DMS 273 (cell line): ENCODE data around the gene ZNF668.
"Not testable (repeated sequence)": the region's sequence is repeated elsewhere in the genome, so short reads cannot be mapped to it uniquely, and the experiment has no call there.

Experiments
- DNase-seq: peaks from one replicate; lab custom pipeline; 2025; ENCODE audit not compliant: unreplicated experiment; lab: John Stamatoyannopoulos, UW

ZNF668 gene

DNA sequence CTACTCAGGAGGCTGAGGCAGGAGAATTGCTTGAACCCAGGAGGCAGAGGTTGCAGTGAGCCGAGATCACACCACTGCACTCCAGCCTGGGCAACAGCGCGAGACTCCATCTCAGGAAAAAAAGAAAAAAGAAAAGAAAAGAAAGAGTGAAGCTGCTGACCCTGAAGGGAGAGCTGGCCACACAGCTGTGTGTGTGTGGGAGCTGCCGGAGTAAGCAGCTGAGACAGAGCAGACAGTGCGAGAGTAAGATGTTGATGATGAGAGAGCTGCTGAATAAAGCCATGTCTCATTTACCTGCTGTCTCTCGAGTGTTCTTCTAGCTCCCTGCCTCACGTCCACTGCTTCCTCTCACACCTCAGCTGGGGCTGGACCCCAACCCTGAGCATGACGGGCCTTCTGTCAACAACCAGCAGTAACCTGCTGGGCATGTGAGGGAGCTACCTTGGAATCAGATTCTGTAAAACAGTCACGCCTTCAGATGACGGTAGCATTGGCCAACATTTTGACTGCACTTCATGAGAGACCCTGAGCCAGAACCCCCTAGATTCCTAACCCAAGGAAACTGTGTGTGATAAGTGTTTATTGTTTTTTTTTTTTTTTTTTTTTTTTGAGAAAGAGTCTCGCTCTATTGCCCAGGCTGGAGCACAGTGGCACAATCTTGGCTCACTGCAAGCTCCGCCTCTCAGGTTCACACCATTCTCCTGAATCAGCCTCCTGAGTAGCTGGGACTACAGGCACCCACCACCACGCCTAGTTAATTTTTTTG, 27.0 kb upstream of the ZNF668 start:
- DNase-seq, result not testable (repeated sequence)

DNA sequence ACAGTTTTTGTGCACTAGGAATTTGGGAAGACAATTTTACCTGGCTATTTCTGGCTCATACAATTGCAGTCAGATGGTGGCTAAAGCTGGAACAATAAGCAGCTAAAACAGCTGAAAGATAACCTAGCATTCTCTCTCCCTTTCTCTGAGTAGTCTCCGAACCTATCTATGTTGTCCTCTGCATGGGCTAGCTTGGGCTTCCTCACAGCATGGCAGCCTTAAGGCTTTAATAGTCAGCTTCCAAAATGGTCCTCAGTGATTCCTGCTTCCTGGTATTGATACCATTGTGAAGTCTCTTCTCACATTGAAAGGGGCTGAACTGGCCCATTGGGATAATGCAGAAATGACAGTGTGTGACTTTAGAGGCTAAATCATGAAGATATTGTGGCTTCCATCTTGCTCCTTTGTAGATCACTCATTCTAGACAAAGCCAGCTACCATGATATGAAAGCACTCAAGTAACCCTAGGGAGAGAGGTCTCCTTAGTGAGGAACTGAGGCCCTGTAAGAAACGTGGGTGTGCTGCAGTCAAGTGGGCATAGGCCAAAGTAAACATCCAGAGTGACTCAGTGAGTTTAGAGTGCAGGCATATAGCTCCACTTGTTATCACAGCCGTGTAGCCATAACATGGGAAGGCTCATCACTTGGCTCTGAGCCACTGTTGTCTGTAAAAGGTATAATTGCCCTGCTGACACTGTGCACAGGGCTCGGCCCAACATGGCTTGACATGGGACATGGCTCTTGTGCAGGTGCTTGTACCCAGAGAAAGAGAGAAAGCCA, 26.0 kb upstream of the ZNF668 start:
- no peak for DNase-seq

DNA sequence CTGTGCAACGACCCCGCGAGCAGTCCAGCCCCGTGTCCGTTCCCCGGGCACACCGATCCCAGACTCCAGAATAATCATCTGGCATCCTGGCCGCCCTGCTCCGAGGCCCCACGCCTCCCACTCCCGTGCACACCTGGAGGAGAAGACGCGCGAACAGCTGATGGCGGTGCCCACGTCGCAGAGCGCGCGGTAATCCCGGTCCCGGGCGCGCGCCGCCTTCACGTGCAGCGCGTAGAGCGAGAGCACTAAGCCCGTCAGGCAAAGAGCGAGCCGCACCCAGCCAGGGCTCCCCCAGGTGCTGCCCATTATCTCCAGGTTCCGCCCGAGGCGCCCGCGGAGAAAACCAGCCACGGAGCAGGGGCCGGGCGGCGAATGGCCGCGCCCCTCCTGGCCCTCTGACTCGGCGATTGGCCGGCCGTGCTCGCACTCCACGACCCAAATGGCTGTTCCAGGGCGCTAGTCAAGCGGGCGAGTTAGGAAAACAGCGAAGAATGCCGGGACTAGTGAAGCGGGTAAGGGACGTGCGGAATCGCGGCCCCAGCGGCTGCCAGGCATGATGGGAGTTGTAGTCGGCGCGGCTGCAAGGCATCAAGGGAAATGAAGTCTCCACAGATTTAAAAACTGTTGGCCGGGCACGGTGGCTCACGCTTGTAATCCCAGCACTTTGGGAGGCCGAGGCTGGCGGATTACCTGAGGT, 20.5 kb upstream of the ZNF668 start, which contains the start of gene VKORC1:
TSS of gene VKORC1 (minus strand) at position 374 of the 697 bp plus-strand sequence. CDS start at position 306, 68 bp downstream.
- DNase-seq, result peak; percentile 99

DNA sequence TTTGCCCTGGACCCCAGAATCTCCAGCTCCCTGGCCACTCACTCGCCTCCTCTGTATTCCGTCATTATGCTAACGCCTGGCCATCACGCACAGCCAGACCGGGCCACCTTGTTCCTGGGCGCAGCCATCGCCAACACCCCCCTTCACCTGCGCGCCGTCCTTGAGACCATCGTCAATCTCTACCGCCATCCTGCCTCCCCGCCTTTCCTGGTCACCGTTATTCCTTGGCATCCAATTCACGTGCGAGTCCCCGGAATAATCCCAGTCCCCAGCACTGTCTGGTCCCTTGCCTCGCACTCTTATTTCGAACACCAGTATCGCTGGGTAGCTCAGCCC, 20.0 kb upstream of the ZNF668 start:
- peak; percentile 50 for DNase-seq

DNA sequence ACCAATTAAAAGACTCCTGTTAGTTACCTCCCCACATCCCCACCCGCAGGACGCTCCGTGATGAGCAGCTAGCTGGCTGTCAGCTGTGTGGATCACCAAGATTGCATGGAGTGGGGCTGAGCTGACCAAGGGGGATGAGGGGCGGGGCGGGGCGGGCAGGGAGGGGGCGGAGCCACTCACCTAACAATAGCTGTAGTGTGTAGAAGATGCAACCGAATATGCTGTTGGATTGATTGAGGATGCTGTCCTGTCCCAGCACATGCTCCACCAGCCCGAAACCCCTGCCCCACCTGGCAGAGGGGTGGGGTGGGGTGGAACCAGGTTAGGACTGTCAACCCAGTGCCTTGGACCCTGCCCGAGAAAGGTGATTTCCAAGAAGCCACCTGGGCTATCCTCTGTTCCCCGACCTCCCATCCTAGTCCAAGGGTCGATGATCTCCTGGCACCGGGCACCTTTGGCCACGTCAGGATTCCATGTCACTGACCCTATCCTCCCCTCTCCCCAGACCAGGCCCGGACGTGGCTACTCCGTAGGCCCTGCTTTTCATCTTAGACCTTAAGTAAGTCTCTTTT, 19.2 kb upstream of the ZNF668 start:
- peak; percentile 48 for DNase-seq

DNA sequence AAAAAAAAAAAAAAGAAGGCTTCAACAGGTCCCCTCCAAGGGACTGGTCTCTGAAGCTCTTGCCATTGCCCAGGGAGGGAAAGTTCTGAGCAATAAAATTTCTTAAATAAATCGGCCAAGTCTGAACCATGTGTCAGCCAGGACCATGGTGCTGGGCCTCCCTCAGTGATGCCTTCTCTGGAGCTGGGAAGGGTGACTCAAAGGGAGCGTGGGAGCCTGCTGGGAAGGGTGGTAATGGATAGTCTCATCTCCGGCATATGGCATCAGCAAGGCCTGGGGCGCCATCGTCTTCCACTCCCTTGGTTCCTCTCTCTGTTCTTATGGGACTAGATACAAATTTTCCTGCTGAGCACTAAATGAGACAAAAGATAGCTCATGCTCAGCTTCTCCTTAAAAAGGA, 18.3 kb upstream of the ZNF668 start:
- DNase-seq, result no peak

DNA sequence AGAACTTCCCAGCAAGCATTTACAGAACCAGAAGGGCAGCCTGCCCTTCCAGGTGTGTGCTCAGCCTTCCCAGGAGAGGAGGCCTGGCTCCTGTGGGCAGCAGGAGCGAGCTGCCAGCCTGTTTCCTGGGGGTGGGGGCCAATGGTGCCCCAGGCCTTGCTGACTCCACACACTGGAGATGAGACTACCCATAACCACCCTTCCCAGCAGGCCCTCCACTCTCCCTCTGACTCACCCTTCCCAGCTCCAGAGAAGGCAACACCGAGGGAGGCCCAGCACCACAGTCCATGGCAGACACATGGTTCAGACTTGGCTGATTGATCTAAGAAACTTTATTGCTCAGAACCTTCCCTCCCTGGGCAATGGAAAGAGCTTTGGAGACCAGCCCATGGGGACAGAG, 16.5 kb upstream of the ZNF668 start:
- no peak for DNase-seq

DNA sequence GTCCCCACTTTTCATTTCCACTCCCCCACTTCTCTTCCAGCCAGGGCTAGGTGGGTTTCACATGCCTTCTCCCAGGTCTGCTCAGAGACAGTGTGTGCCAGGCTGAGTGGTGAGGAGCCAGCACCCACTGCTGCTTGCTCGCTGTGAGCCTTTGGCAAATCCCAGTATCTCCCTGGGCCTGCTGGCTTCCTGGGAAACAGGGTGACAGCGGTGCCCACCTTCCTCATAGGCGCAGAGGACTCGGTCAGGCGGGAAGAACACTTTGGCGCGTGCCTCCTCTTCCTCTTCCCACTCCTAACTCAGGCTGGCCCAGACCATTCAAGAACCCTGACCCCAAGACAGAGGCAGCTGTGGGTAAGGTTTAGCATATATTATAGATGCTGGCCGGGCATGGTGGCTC, 15.2 kb upstream of the ZNF668 start:
- DNase-seq, result no peak

DNA sequence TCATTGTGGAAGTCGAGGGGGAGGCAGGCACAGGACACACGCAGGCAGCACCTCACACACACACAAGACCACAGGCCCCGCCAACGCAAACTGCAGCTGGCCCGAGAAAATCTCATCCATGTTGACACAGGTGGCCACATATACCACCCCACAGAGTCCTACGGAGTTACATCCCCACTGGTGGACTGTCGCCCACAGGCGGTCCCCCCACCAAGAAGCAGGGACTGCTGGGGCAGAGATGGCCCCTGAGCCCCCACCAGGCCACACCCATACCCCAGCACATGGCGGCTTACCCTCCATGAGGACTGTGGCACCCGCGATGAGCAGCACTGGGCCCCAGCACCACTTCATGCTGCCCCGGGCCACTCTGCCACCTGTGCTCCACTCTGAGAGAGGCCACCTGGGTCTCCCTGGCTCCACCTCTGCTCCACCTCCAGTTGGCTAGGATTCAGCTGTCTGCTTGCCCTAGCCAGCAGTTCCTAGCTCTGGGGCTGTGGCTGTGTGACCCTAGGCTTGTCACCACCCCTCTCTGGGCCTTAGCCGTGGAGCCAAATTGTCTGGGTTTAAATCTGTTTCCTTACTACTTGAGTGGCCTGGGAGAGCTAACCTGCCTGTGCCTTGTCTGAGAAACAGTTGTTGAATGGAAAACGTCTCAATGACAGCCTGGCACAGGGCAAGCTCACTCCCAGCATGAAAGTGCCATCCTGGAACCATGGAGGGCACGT, 14.6 kb upstream of the ZNF668 start, which contains the start of gene PRSS53:
TSS of gene PRSS53 (minus strand) at position 485 of the 725 bp plus-strand sequence. CDS start at position 351, 134 bp downstream.
- DNase-seq, result no peak

DNA sequence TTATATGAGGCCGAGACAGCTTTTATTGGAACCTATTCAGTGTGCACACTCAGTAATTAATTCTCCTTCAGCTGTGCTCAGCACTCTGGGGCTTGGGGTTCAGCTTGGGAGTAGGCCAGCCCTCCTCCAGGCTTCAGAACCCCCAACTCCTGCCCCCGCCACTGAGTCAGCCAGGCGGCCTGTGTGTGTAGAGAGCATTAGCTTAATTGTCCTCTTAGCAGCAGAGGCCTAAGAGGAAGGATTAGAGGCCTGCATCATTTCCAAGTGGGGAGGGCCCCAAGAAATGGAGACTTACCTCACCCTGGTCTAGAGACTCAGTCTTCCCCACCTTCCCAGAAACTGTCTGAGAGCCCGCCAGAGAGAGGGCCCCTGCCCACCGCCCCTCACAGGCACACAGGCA, 13.9 kb upstream of the ZNF668 start:
- no peak for DNase-seq

DNA sequence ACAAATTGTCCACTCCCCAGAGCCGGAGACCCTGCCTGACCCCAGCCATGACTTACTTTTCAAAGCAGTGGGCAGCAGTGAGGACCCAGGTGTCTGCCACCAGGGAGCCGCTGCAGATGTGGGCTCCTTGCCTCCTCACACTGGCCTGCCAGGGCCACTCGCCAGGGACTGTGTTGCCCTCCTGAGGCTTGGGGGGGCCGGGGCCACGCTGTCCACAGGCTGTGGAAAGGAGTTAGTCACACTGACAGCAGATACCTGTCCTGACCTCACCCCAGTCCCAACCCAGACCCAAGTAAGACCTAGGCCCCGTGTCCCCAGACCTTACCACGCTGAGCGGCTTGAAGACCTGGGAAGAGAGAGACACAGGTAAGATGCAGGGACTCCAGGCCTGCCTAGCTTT, 13.4 kb upstream of the ZNF668 start:
- no peak for DNase-seq

DNA sequence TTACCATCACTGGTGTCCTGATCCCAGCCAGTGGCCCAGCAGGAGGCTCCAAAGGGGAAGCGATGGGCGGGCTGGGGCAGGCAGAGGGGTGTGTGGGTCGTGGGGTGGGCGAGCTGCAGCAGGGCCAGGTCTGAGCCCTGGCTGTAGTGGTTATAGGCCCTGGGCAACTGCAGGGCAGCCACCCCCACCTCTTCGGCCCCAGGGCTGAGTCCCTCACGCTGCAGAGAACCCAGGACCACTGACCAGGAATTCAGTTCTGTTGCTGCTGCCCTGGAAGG, 12.5 kb upstream of the ZNF668 start:
- no peak for DNase-seq

DNA sequence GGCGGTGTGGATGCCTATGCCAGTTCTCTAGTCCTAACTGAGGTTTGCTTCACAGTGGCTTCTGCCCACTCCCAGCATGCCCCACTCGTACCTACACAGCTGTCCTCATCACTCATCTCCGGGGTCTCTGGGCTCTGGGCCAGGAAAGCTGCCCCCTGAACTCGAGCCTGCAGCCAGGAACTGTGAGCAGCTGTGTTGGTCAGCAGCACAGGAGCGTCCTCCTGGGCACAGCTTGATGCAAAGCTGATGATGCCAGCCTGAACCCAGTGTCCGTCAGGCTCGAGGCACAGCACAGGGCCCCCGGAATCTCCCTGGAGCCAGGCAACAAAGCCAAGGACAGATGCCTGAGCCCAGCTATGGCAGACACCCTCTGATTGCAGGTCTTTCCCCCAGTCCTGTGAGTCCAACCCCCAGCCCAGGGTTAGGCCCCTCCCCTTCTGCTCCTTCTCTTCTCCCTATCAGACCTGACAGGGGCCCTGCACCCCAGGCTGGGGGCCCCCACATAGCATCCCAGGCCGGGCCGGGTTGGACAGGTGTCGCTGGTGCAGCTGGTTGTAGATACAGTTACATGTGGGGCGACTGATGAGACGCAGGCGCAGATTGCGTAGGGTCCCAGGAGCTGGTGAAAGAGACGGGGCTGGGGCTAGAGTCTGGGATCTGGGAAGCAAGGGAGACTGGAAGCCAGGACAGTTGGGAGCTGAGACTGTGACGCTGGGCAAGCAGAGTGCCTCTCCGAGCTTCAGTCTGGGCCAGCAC, 12.0 kb upstream of the ZNF668 start:
- DNase-seq, result no peak

DNA sequence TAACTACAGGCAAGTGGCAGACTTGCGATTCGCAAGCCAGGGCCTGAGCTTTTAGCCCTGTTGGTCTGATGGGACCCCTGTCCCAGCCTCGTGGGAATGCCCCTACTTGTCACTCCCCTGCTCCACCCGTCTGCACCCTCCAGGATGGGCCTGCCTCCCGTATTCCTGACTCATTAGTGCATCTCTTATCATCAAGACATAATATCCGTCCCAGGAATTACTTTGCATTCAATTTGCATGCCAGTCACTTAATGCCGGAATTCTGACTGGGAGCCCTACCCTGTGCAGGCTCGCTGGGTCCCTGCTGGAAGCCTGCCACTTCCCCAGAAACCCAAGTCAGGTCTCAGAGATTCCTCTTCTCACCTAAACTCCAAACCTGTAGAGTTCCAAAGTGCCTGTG, 11.4 kb upstream of the ZNF668 start:
- DNase-seq, result peak; percentile 34

DNA sequence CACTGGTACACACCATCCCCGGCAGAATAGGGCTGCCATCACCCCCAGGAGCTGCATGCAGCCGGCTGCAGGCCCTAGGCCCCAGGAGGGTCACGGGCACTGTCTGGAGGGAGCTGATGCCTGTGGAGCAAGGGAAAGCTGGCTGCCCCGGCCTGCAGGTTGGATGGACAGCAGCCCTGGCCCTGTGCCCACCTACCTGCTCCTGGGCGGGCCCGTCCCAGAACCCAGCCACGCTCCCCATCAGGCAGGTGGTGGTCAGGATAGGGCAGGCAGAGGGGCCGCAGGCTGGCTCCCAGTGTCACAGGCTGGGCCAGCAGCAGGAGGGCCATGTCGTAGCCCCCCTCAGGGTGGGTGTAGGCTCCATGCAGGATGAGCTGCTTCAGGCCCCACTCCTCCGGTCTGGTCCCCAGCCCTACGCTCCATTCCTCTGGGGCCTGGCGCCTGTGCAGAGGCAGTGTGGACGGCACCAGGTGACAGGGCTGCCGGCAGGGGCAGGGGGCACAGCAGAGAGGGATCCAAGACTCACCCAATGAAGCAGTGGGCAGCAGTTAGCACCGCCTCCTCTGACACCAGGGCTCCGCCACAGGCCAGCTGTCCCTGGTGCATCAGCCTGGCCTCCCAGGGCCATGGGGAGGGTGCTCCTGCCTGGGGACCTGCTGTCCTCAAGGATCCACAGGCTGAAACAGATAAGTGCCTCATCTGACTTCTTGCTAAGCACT, 10.7 kb upstream of the ZNF668 start:
- peak; percentile 35 for DNase-seq

DNA sequence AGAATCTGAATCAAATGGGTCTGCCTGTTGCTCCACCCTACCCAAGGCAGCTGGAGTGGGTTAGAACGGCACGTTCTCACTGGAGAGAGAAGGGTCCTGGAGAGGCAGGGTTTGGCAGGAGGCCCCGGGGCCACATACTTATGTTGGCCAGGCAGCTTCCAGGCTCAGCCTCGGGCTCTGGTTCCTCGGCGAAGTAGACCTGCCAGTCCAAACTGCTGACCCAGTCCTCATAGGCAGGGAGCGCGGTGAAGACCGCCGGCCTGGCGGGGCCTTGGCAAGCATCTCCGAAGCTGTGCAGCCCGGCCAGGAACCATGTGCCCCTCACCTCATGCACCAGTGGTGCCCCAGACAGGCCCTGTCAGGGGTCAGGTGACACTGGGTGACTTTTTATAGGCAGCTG, 9.9 kb upstream of the ZNF668 start:
- no peak for DNase-seq

DNA sequence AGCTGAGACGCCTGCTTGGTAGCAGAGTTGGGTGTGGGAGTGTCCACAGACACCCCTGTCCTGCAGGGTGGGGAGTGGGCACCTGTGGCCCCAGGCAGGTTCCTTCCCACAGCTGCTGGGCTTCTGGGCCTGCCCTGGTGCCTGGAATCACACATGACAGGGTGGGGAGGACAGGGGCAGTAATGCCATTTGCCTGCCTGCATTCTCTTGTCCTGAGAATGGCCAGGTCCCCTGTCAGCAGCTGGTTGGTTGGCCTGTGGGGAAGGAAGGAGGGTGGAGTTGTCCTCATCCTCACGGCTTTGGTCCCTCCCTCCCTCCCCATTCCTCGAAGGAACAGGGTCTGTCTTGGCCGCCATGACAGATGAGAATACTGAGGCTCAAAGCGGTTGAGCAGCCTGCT, 9.5 kb upstream of the ZNF668 start:
- no peak for DNase-seq

DNA sequence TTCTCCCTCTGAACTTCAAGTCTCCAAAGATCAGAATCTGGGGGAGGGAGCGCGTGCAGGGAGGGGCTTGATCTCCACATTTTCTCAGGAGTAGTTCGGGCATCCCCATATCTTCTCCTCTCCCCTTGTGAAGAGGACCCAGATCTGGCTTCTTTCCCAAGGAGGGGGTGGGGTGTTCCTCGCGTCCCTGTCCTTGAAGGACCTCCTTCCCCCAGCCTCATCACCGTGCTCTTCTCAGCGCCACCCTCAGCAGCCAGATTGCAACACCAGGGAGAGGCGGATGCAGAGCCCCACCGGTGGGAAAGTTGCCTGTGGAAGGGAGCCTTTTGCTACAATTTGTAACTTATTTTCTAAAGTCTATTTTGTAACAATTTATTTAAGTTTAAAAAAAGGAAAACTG, 9.0 kb upstream of the ZNF668 start:
- DNase-seq, result peak; percentile 37

DNA sequence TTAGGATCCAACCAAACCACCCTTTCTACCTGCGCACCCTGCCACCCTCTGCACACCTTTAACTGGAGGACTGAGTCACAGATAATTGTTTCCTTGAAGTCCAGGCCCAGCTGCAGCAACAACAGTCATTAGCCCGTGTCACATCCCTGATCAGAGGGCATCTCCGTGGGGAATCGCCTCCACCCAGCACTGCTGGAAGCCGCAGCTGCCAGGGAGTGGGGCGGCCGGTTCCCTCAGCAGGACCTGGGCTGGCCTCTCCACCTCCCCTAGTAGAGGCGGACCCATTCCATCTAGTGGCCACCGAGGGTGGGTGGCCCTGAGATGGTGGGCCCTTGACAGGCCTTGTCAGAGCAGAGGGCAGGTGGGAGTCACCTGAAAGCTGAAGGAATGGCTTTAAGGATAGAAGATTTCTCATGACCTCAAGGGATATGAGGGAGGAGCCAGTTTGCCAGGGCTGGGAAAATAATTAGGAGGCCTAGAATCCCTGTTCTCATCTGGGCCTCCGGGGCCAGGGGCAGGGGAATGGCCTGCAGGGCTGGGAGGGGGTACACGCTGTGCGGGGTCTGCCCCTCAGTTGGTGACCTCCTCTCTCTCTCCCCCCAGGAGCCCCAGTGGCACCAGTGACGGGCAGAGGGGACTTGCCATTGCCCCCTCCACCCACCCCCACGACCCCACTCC, 8.5 kb upstream of the ZNF668 start:
- no peak for DNase-seq
